Upper lobe of right lung (tissue), 1 donor: Measurements from ENCODE around the gene OR4D10. TPM values are rescaled to one million over a fixed set of nuclear protein-coding genes. Genes with fewer than 3 reads are reported as not detected.
"Not testable (repeated sequence)": the region's sequence is repeated elsewhere in the genome, so short reads cannot be mapped to it uniquely, and the experiment has no call there.

Experiments
- ATAC-seq: fragments of 200-7000 bp; cut with Tn5 transposase; one replicate; pipeline ENCODE4 v1.9.1; 2020; ENCODE audit warnings: mild to moderate bottlenecking, moderate library complexity
- DNase-seq: peaks from one replicate; pipeline ENCODE4 v3.0.0-alpha.2; 2020
- H3K27ac ChIP-seq: fragments of 200-600 bp; one replicate; pipeline ENCODE4 v1.8.0; 2022
- H3K27me3 ChIP-seq: fragments of 200-600 bp; one replicate; pipeline ENCODE4 v1.8.0; 2022; ENCODE audit warnings: mild to moderate bottlenecking
- H3K36me3 ChIP-seq: fragments of 200-600 bp; one replicate; pipeline ENCODE4 v1.8.0; 2022
- H3K4me1 ChIP-seq: fragments of 200-600 bp; one replicate; pipeline ENCODE4 v1.8.0; 2022
- H3K4me3 ChIP-seq: fragments of 200-600 bp; one replicate; pipeline ENCODE4 v1.8.0; 2022; ENCODE audit warnings: mild to moderate bottlenecking
- H3K9me3 ChIP-seq: fragments of 200-600 bp; one replicate; pipeline ENCODE4 v1.8.0; 2022
- intact Hi-C: fragments of 100-400 bp; cut with DNase I; formaldehyde crosslinking; loops from one replicate; pipeline ENCODE4 v1.11.0; 2022
- total RNA-seq: library from RNA; stranded (reverse); fragmentation: NEBNext Ultra II Directional; extraction: Animal tissue kit (Norgen Biotek cat#: 25700); gene quantifications from one replicate; pipeline ENCODE4 v1.2.1, GENCODE V29; 2021
- TF ChIP-seq, protein P1 (sequence below): fragments of 200-600 bp; IDR thresholded peaks from one replicate; pipeline ENCODE4 v1.8.0; 2022; ENCODE audit warnings: antibody characterized with exemption
- donor health status: DM: no; HTN: yes; CAD: no; lungs with severe emphysema.

The OR4D10 gene
- total RNA-seq, 1 donor from 2014 or later: not detected

DNA sequence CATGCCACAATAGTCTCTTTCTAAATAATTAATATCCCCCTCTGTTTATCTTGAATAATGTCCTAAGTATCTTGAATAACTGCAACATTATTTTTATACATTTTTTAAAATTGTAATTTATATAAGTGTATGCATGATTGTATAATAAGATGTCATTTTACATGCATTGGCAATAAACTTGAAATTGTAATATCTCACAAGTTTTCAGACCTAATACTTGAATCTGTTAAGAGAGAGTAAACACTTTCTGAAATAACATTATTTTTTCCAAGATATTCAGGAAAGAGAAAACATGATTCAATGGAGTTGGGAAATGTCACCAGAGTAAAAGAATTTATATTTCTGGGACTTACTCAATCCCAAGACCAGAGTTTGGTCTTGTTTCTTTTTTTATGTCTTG is 30.2 kb downstream of the OR4D10 start, which contains the start of gene OR4D11:
Gene OR4D11 (plus strand): TSS at position 301 of the 400 bp plus-strand sequence. CDS start 0 bp downstream, at position 301.
- intact Hi-C loops: no loop called here
- H3K4me1 ChIP-seq: no peaks in the 10 kb centered on the region
- H3K4me3 ChIP-seq: no peak within 1 kb of the TSS
- TF ChIP-seq, protein P1, sequence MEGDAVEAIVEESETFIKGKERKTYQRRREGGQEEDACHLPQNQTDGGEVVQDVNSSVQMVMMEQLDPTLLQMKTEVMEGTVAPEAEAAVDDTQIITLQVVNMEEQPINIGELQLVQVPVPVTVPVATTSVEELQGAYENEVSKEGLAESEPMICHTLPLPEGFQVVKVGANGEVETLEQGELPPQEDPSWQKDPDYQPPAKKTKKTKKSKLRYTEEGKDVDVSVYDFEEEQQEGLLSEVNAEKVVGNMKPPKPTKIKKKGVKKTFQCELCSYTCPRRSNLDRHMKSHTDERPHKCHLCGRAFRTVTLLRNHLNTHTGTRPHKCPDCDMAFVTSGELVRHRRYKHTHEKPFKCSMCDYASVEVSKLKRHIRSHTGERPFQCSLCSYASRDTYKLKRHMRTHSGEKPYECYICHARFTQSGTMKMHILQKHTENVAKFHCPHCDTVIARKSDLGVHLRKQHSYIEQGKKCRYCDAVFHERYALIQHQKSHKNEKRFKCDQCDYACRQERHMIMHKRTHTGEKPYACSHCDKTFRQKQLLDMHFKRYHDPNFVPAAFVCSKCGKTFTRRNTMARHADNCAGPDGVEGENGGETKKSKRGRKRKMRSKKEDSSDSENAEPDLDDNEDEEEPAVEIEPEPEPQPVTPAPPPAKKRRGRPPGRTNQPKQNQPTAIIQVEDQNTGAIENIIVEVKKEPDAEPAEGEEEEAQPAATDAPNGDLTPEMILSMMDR: no peak
- no peak within 1 kb of the TSS for H3K27ac ChIP-seq
- ATAC-seq (no peak), DNase-seq (no peak)
- H3K9me3 ChIP-seq: no peaks in the 10 kb centered on the region
- H3K36me3 ChIP-seq: no peaks in the 10 kb centered on the region
- no peaks in the 10 kb centered on the region for H3K27me3 ChIP-seq

DNA sequence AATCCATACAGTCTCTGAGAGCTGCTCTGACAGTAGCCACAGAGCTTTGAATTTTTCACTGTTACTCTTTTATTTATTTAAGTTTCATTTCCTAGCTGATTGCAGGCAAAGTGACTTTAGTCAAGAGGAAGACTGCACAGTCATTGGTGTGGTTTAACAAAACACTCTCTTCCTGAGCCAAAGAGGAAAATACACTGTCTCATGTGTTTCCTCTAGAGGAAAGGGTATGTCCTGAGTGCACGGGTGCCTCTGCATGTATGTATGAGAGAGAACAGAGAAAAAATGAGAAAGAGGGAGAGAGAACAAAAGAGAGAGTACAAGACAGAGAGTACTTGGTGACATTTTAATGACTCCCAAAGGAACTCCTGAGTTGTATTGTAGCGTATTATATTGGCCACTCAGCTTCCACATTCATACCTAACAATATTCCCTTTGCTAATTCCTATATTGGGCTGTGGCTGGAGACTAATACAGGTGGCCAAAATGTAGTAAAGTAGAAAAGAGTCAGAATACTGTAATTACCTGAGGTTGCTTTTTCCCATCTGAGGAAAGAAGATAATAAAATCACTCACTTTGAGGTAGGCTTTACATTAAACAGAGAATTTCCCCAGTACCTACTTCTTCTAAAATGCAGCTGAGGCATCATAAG is 38.0 kb downstream of the OR4D10 start, which contains the start of gene OR4D9:
Gene OR4D9 (plus strand): TSS at position 599 of the 649 bp plus-strand sequence. CDS start 3,374 bp downstream, outside the sequence.
- Histone ChIP-seq H3K4me3 (no peak within 1 kb of the TSS), H3K27me3 (no peaks in the 10 kb centered on the region), H3K27ac (peak within 1 kb of the TSS; percentile 63), H3K36me3 (no peaks in the 10 kb centered on the region), H3K9me3 (no peaks in the 10 kb centered on the region), H3K4me1 (peaks cover 7% of the 10 kb centered on the region)
- TF ChIP-seq, protein P1: no peak
- ATAC-seq (peak; percentile 90), DNase-seq (no peak)
- intact Hi-C loops: no loop called here

DNA sequence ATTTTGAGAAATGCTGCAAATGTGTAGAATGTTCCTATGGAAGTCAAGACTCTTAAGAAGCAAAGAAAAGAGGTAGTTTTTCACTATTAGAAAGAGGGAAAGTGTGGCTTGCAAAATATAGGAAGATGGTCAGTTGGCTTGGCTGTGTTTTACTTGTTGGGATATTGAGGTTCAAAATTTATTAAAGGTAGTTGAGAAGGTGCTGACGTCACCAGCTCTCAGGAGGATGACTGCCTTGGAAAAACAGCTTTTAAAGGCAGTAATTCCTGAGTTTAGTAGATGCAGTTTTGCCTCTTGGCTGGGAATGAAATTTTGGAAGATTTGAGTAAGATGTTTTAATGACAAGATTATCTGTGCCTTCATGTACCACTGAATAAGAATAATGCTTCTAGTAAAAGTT is 38.6 kb downstream of the OR4D10 start:
- H3K27ac ChIP-seq: no peak overlapping the region
- H3K9me3 ChIP-seq: no peaks in the 10 kb centered on the region
- no peak overlapping the region for H3K4me3 ChIP-seq
- TF ChIP-seq, protein P1: no peak
- peaks cover 7% of the 10 kb centered on the region for H3K4me1 ChIP-seq
- DNase-seq (no peak), ATAC-seq (no peak)
- H3K36me3 ChIP-seq: no peaks in the 10 kb centered on the region
- H3K27me3 ChIP-seq: no peaks in the 10 kb centered on the region
- intact Hi-C loops: no loop called here

DNA sequence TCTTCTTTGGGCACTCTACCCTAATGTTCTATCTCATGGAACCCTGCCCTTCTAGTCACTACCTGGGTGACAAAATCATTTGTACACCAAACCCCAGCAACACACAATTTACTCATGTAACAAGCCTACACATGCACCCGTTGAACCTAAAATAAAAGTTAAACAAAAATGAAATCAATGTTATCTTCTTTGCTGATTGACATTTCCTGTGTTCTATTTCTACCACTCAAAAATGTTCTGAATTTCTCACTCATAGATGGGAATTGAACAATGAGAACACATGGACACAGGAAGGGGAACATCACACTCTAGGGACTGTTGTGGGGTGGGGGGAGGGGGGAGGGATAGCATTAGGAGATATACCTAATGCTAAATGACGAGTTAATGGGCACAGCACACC is 47.0 kb downstream of the OR4D10 start:
- ATAC-seq, H3K9me3 ChIP-seq, H3K27me3 ChIP-seq, DNase-seq, H3K4me3 ChIP-seq, H3K4me1 ChIP-seq, H3K27ac ChIP-seq, intact Hi-C loops, H3K36me3 ChIP-seq: not testable (repeated sequence)

DNA sequence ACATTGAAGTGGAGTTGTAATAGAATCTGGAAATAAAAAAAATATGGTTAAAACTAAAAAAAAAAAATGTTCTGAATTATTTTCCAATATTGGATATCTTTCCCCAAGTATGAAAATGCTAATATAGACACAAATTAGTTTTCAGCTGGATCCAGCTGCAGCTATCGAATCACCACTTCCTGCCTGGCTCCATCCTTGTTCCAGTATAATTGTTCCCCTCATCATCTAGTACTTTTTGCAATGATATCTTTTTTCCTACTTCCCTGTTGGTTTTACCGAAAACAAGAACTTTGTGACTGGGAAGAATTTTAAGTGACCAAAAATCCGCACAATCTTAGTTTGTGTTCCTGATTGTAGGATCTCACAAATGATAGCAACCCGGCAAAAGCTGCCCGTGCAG is 47.6 kb downstream of the OR4D10 start:
- Histone ChIP-seq H3K9me3 (no peaks in the 10 kb centered on the region), H3K27ac (no peak overlapping the region), H3K36me3 (no peaks in the 10 kb centered on the region), H3K4me1 (no peaks in the 10 kb centered on the region), H3K4me3 (no peak overlapping the region), H3K27me3 (no peaks in the 10 kb centered on the region)
- ATAC-seq: no peak
- no peak for DNase-seq
- TF ChIP-seq, protein P1: no peak
- intact Hi-C loops: no loop called here

DNA sequence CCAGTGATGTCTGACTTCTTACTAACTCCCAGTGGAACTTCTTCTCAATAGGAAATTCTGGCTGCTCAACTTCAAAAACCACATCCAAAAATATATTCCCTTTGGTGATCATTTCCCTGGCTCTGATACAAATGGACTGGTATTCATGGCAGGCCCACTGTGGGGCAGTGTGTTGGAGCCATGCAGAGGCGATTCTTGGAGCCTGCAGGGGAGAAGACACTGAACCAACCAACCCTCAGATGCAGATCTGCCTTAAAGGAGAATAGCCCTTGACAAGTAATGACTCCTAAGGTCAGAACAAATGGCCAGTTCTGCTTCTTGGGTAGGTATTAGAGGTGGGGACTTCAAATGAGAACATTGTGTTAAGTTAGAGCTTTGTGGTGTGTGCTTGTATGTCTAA is 50.4 kb downstream of the OR4D10 start:
- TF ChIP-seq, protein P1: no peak
- H3K27ac ChIP-seq: no peak overlapping the region
- no peaks in the 10 kb centered on the region for H3K36me3 ChIP-seq
- no peaks in the 10 kb centered on the region for H3K9me3 ChIP-seq
- no peak for DNase-seq
- H3K4me3 ChIP-seq: no peak overlapping the region
- peak; percentile 17 for ATAC-seq
- intact Hi-C loops: no loop called here
- no peaks in the 10 kb centered on the region for H3K4me1 ChIP-seq
- H3K27me3 ChIP-seq: no peaks in the 10 kb centered on the region
